GM12892 (cell line): ENCODE data around the gene KRTAP5-4.

ENCODE experiments used
- POLR2A ChIP-seq: IDR thresholded peaks from 2 replicates; pipeline ENCODE4 v1.6.1; 2011; ENCODE audit warnings: low read depth, low read length, control low read depth
- POLR2AphosphoS5 ChIP-seq: IDR thresholded peaks from 2 replicates; pipeline ENCODE4 v1.6.1; 2011; ENCODE audit warnings: low read depth, low read length, control low read depth

DNA sequence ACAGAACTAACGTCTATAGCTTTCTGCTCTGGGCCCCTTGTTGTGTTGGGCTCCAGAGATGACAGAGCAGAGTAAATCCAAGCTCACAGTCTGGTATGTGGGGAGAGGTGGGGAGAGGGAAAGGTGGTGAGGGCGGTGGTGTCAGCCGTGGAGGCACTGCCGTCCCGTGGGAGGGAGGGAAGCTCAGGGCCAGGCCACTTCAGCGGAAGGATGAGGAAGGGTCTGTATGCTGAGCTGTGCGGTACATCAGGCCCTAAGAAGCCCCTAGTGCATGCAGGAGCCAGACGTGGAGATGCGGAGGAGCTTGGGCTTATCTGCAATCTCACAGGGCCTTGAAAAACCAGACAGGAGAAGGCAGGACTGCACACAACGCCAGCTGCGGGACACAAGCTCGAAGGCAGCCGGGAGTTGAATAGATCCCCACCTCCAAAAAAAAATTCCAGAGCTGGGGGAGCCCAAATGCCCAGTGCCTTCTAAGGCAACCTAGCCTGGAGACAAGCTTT lies 9.2 kb upstream of the KRTAP5-4 start:
- TF ChIP-seq POLR2AphosphoS5: no peak
- TF ChIP-seq POLR2A: no peak
